Measurements from ENCODE around the gene GLIS2. TPM values are rescaled to one million over a fixed set of nuclear protein-coding genes. Genes with fewer than 3 reads are reported as not detected.

The GLIS2 gene
- polyA plus RNA-seq, 1 experiment, result 2.2 TPM

DNA sequence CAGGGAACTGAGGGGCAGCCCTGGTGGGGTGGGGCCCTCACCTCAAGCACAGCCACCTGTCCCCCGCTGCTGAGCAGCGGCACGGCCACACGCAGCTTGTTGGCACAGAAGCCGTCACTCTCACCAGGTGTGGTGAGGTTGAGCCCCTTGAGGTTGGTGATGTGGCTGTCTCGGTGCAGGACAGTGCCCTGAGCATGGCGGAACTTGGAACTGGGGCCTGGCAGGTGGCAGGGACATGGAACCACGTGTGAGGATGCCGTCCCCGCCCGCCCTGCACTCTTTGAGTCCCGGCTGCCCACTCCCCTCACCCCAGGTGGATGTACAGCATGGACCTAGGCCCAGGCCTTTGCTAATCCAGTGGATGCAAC is 46.1 kb downstream of the GLIS2 start:
- POLR2A ChIA-PET, result interaction anchor here (0.9 to 1.1 kb wide), 2 partner anchors 12 to 23 kb away, joined by 3 read pairs; no protein-coding TSS in a partner anchor
- no peaks in the 10 kb centered on the region for H3K27me3 ChIP-seq (ENCODE audit: control insufficient read depth, insufficient read depth, low read length)
- no peak overlapping the region for H3K4me3 ChIP-seq (ENCODE audit: low read depth, low read length)
- CTCF ChIA-PET, result interaction anchor here (5.3 kb wide), 1 partner anchor 40 kb away, joined by 132 read pairs; no protein-coding TSS in a partner anchor
- H3K27ac ChIP-seq (ENCODE audit: low read depth, low read length), result no peak overlapping the region
- no peaks in the 10 kb centered on the region; the same call in 1 of the 2 replicates for H3K9me3 ChIP-seq (ENCODE audit: control insufficient read depth, insufficient read depth, low read length)
- TF ChIP-seq, protein P1, sequence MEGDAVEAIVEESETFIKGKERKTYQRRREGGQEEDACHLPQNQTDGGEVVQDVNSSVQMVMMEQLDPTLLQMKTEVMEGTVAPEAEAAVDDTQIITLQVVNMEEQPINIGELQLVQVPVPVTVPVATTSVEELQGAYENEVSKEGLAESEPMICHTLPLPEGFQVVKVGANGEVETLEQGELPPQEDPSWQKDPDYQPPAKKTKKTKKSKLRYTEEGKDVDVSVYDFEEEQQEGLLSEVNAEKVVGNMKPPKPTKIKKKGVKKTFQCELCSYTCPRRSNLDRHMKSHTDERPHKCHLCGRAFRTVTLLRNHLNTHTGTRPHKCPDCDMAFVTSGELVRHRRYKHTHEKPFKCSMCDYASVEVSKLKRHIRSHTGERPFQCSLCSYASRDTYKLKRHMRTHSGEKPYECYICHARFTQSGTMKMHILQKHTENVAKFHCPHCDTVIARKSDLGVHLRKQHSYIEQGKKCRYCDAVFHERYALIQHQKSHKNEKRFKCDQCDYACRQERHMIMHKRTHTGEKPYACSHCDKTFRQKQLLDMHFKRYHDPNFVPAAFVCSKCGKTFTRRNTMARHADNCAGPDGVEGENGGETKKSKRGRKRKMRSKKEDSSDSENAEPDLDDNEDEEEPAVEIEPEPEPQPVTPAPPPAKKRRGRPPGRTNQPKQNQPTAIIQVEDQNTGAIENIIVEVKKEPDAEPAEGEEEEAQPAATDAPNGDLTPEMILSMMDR (IDR thresholded peaks at IDR 0.05; ENCODE audit: low read depth, low read length), result no peak
- DNase-seq (ENCODE audit: low read depth, low spot score), result no peak

DNA sequence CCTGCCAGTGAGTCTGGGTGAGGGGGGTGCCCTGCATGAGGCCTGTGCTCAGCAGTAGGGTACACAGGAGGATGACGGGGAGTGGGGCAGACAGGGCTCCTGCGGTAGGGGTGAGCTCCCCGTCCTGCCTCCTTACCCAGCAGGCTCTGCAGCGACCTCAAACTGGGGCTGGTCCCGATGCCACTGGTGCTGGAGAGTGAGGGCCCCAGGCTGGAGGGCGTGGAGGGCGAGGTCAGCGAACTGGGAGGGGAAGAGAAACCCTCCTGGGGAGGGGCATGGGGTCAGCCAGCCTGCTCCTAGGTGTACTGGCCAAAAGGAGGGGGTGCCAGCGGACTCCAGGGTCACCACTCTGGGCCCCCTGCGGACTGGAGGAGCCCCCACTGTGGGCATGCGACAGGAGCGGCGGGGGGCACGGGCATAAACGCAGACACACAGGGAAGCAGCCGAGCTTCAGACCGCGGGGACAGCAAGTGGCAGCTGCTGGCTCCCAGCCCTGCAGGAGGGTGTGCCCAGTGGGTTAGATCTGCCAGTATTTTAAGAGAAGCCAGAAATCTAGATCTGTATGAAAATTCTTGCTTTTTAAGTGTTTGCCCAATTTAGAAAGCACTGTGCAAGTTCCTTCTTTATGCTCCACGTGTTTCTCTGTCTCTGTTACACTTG is 46.7 kb downstream of the GLIS2 start:
- TF ChIP-seq, protein P1 (IDR thresholded peaks at IDR 0.05; ENCODE audit: low read depth, low read length), result no peak
- no peak overlapping the region for H3K4me3 ChIP-seq (ENCODE audit: low read depth, low read length)
- no peak for DNase-seq (ENCODE audit: low read depth, low spot score)
- ChIA-PET POLR2A (interaction anchor here (0.7 to 1.1 kb wide), 2 partner anchors 11 to 22 kb away, joined by 3 read pairs; no protein-coding TSS in a partner anchor), CTCF (interaction anchor here (5.3 kb wide), 1 partner anchor 39 kb away, joined by 132 read pairs; no protein-coding TSS in a partner anchor)
- H3K27ac ChIP-seq (ENCODE audit: low read depth, low read length), result no peak overlapping the region
- no peaks in the 10 kb centered on the region; the same call in 1 of the 2 replicates for H3K9me3 ChIP-seq (ENCODE audit: control insufficient read depth, insufficient read depth, low read length)
- H3K27me3 ChIP-seq (ENCODE audit: control insufficient read depth, insufficient read depth, low read length), result no peaks in the 10 kb centered on the region

DNA sequence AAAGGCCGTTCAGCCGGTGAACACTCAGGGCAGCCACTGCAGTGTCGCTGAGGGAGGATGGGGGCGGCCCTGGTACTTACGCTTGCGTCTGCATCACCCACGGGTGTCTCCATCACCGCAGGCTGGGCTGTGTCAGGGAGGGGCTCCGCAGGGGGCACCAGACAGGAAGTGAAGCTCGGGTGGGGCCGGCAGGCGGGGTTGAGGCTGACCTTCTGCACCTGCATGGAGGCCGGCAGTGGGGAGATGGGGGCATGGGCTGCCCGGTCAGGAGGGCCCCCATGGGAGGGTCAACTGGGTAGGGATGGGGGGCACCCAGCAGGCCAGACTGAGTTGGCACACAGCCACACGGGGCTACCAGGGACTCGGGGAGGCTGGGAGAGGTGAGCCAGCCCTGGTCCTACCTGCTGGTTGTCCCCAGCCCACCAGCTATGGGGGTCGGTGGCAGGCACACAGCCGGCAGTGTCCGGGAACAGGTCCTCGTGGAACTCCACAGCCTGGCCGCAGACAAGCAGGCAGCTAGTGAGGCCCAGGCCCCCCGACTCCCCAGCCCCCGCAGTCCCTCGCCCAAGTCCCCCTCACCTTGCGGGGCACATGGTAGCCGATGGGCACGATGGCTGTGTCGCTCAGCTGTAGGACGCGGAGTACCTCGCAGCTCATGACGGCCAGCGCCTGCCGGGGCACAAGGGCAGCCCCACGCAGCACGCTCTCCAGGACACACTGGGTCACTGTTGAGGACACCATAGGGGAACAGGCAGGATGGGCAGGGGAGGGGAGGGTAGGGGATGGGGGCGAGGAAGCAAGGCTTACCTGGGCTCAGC is 48.5 kb downstream of the GLIS2 start:
- no peaks in the 10 kb centered on the region for H3K27me3 ChIP-seq (ENCODE audit: control insufficient read depth, insufficient read depth, low read length)
- H3K27ac ChIP-seq (ENCODE audit: low read depth, low read length), result no peak overlapping the region
- TF ChIP-seq, protein P1 (IDR thresholded peaks at IDR 0.05; ENCODE audit: low read depth, low read length), result no peak
- CTCF ChIA-PET, result interaction anchor here (8.3 kb wide), 1 partner anchor 39 kb away, joined by 78 read pairs; no protein-coding TSS in a partner anchor
- POLR2A ChIA-PET, result interaction anchor here (2.0 kb wide), 1 partner anchor 9 kb away, joined by 10 read pairs; no protein-coding TSS in a partner anchor
- no peak overlapping the region for H3K4me3 ChIP-seq (ENCODE audit: low read depth, low read length)
- H3K9me3 ChIP-seq (ENCODE audit: control insufficient read depth, insufficient read depth, low read length), result no peaks in the 10 kb centered on the region; the same call in 1 of the 2 replicates
- DNase-seq (ENCODE audit: low read depth, low spot score), result no peak

DNA sequence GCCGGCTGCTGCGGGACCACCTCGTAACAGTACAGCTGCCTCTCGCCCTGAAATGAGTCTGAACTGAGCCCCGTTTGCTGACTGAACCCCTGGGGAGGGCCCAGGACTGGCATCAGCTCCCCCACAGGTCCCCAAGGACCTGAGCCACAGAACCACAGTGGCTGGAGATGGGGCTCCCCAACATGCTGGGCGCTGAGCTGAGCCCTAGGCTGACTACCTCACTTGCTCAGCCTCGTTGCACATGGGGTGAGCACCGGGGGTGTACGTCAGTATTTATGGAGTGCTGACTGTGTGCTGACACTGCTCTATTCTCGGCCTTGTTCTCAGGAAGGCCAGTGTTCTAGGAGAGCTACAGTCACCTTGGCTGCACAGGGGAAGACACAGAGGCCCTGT is 49.1 kb downstream of the GLIS2 start:
- CTCF ChIA-PET, result interaction anchor here (8.3 kb wide), 1 partner anchor 38 kb away, joined by 78 read pairs; no protein-coding TSS in a partner anchor
- H3K4me3 ChIP-seq (ENCODE audit: low read depth, low read length), result no peak overlapping the region
- no peaks in the 10 kb centered on the region; the same call in 1 of the 2 replicates for H3K9me3 ChIP-seq (ENCODE audit: control insufficient read depth, insufficient read depth, low read length)
- no peaks in the 10 kb centered on the region for H3K27me3 ChIP-seq (ENCODE audit: control insufficient read depth, insufficient read depth, low read length)
- no peak overlapping the region for H3K27ac ChIP-seq (ENCODE audit: low read depth, low read length)
- DNase-seq (ENCODE audit: low read depth, low spot score), result no peak
- POLR2A ChIA-PET, result interaction anchor here (2.0 kb wide), 1 partner anchor 9 kb away, joined by 10 read pairs; no protein-coding TSS in a partner anchor
- TF ChIP-seq, protein P1 (IDR thresholded peaks at IDR 0.05; ENCODE audit: low read depth, low read length), result no peak
